GM12865 (cell line): ENCODE results near the gene HDAC9.
"Not testable (repeated sequence)": the region's sequence is repeated elsewhere in the genome, so short reads cannot be mapped to it uniquely, and the experiment has no call there.

Experiments used
- DNase-seq: peaks from one replicate; pipeline ENCODE4 v3.0.0; 2010; ENCODE audit warnings: low read depth
- H3K4me3 ChIP-seq: 2 replicates; pipeline ENCODE4 v1.5.1; 2011; ENCODE audit warnings: mild to moderate bottlenecking, low read depth, low read length, control low read depth
- TF ChIP-seq, protein P1 (sequence below): IDR thresholded peaks from 2 replicates; pipeline ENCODE4 v1.5.1; 2011; ENCODE audit warnings: low read length, control low read depth, low read depth, inconsistent platforms; ENCODE audit not compliant: insufficient read depth; ENCODE audit errors: missing control alignments

HDAC9 gene

GRCh38 chr7:19030281-19030680 lies 534.7 kb downstream of the HDAC9 start:
- DNase-seq, result no peak
- H3K4me3 ChIP-seq, result no peak overlapping the region
- TF ChIP-seq, protein P1, sequence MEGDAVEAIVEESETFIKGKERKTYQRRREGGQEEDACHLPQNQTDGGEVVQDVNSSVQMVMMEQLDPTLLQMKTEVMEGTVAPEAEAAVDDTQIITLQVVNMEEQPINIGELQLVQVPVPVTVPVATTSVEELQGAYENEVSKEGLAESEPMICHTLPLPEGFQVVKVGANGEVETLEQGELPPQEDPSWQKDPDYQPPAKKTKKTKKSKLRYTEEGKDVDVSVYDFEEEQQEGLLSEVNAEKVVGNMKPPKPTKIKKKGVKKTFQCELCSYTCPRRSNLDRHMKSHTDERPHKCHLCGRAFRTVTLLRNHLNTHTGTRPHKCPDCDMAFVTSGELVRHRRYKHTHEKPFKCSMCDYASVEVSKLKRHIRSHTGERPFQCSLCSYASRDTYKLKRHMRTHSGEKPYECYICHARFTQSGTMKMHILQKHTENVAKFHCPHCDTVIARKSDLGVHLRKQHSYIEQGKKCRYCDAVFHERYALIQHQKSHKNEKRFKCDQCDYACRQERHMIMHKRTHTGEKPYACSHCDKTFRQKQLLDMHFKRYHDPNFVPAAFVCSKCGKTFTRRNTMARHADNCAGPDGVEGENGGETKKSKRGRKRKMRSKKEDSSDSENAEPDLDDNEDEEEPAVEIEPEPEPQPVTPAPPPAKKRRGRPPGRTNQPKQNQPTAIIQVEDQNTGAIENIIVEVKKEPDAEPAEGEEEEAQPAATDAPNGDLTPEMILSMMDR, result no peak

- DNase-seq, H3K4me3 ChIP-seq: not testable (repeated sequence)
These were observed 537.4 kb downstream of the HDAC9 start for GRCh38 chr7:19032942-19033341.

DNA sequence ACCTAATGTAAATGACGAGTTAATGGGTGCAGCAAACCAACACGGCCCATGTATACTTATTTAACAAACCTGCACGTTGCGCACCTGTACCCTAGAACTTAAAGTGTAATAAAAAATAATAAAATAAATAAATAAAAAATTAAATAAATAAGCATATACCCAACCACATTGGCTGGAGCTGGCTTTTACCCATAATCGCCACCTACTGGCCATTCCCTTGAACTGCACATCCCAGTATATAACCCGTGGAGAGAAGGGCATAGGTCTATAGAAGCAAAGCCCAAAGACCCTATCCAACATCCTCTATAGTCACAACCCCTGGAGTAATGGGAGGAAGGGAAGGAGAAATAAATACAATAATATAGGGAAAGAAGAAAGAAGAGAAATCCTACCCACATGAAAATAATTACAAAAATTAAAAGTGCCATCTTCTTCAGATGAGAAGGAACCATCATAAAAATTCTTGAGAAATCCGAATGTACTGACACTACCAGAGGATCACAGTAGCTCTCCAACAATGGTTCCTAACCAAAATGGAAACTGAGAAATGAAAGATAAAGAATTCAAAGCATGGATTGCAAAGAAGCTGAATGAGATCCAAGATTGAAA lies 556.3 kb downstream of the HDAC9 start:
- TF ChIP-seq, protein P1, result peak; percentile 74
- H3K4me3 ChIP-seq, result no peak overlapping the region
- peak; percentile 45 for DNase-seq
